Activated T-cell treated with anti-CD3 and anti-CD28 coated beads for 4 hours (primary cell): ENCODE data around the gene ATP2B3.

ENCODE experiments used
- DNase-seq: peaks from one replicate; pipeline ENCODE4 v3.0.0-alpha.2; 2020

The ATP2B3 gene

GRCh38 chrX:153624196-153625091, 107.0 kb downstream of the ATP2B3 start:
- DNase-seq: no peak

- DNase-seq: no peak
These were observed 108.0 kb downstream of the ATP2B3 start for GRCh38 chrX:153625271-153626024.

- DNase-seq: no peak
These were observed 108.7 kb downstream of the ATP2B3 start for GRCh38 chrX:153626025-153626633.

- DNase-seq: no peak
These were observed 109.6 kb downstream of the ATP2B3 start for GRCh38 chrX:153626863-153627674.

- no peak for DNase-seq
These were observed 110.3 kb downstream of the ATP2B3 start for GRCh38 chrX:153627675-153628111.

GRCh38 chrX:153628129-153628528, 110.7 kb downstream of the ATP2B3 start:
- DNase-seq: no peak

- DNase-seq: no peak
These were observed 111.2 kb downstream of the ATP2B3 start for GRCh38 chrX:153628665-153629064.

- no peak for DNase-seq
These were observed 113.9 kb downstream of the ATP2B3 start for GRCh38 chrX:153631346-153631745.

GRCh38 chrX:153631907-153632594, 114.6 kb downstream of the ATP2B3 start:
- DNase-seq: no peak
